ENCODE measurements around the gene TRAK1.

GRCh38 chr3:42043099-42043813, 47.9 kb upstream of the TRAK1 start:
- no peak for TF ChIP-seq ATF3 (IDR thresholded peaks at IDR 0.05; ENCODE audit: borderline replicate concordance, extremely low read depth, low read depth, low read length)
- no peak for TF ChIP-seq CTCF (IDR thresholded peaks at IDR 0.05 in 2 of 3, conservative IDR thresholded peaks at IDR 0.05 in 1 of 3; ENCODE audit: control insufficient read depth in 2 of 3, extremely low read depth in 1 of 3, insufficient read depth in 1 of 3, low read depth in 3 of 3, low read length in 3 of 3)
- TF ChIP-seq JUND (IDR thresholded peaks at IDR 0.05; ENCODE audit: low read depth, low read length) = no peak
- no peak for TF ChIP-seq YY1 (IDR thresholded peaks at IDR 0.05; ENCODE audit: low read depth, low read length)
- no peak for TF ChIP-seq KDM1A (IDR thresholded peaks at IDR 0.05; ENCODE audit: borderline replicate concordance)
- no peak for TF ChIP-seq EGR1 (IDR thresholded peaks at IDR 0.05; ENCODE audit: borderline replicate concordance in 1 of 2, low read depth in 2 of 2, low read length in 2 of 2)
- TF ChIP-seq KAT2A (conservative IDR thresholded peaks at IDR 0.05; ENCODE audit: control insufficient read depth, low read depth, low read length) = no peak

All from GM12878 (cell line).